Measurements from ENCODE around the gene CLK3.

The CLK3 gene

GRCh38 chr15:74669627-74670026 lies 54.0 kb downstream of the CLK3 start:
- Histone ChIP-seq H3K27ac (ENCODE audit: low read length) (no peak overlapping the region), H3K9ac (ENCODE audit: low read length) (no peak overlapping the region), H3K27me3 (ENCODE audit: control insufficient read depth, insufficient read depth, low read length) (no peaks in the 10 kb centered on the region), H3K4me3 (ENCODE audit: low read length) (no peak overlapping the region), H3K4me1 (ENCODE audit: control insufficient read depth, low read depth, low read length) (no peaks in the 10 kb centered on the region), H3K9me3 (ENCODE audit: control insufficient read depth, low read depth, low read length) (no peaks in the 10 kb centered on the region), H3K36me3 (ENCODE audit: control insufficient read depth, low read depth, low read length) (peaks cover 29% of the 10 kb centered on the region)

DNA sequence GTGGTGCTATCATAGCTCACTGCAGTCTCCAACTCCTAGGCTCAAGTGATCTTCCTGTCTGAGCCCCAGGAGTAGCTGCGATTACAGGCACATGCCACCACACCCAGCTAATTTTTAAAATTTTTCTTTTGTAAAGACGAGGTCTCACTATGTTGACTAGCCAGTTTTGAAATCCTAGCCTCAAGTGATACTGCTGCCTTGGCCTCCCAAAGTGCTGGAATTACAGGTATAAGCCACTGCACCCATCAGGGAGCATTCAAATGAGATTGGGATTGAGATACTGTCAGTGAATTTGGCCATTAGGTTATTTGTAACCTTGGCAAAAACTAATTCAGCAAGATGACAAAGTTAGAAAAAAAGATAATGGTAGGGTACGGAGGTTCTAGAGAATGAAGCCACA lies 58.5 kb downstream of the CLK3 start:
- H3K27me3 ChIP-seq (ENCODE audit: control insufficient read depth, insufficient read depth, low read length): no peaks in the 10 kb centered on the region
- H3K4me1 ChIP-seq (ENCODE audit: control insufficient read depth, low read depth, low read length): no peaks in the 10 kb centered on the region

GRCh38 chr15:74676801-74677200 lies 61.2 kb downstream of the CLK3 start:
- Histone ChIP-seq H3K9ac (ENCODE audit: low read length) (no peak overlapping the region), H3K27me3 (ENCODE audit: control insufficient read depth, insufficient read depth, low read length) (no peaks in the 10 kb centered on the region), H3K4me3 (ENCODE audit: low read length) (no peak overlapping the region), H3K27ac (ENCODE audit: low read length) (no peak overlapping the region), H3K36me3 (ENCODE audit: control insufficient read depth, low read depth, low read length) (peaks cover 18% of the 10 kb centered on the region), H3K9me3 (ENCODE audit: control insufficient read depth, low read depth, low read length) (no peaks in the 10 kb centered on the region), H3K4me1 (ENCODE audit: control insufficient read depth, low read depth, low read length) (no peaks in the 10 kb centered on the region)

More for the DNA sequence above, 58.5 kb downstream of the CLK3 start:
- H3K9ac ChIP-seq (ENCODE audit: low read length): no peak overlapping the region
- H3K27ac ChIP-seq (ENCODE audit: low read length): no peak overlapping the region
- no peak overlapping the region for H3K4me3 ChIP-seq (ENCODE audit: low read length)
- H3K36me3 ChIP-seq (ENCODE audit: control insufficient read depth, low read depth, low read length): peaks cover 29% of the 10 kb centered on the region
- H3K9me3 ChIP-seq (ENCODE audit: control insufficient read depth, low read depth, low read length): no peaks in the 10 kb centered on the region
